Omental fat pad (tissue), 4 donors: Measurements from ENCODE around the gene ZER1. TPM values are rescaled to one million over a fixed set of nuclear protein-coding genes. Genes with fewer than 3 reads are reported as not detected.

Source experiments
- ATAC-seq: fragments of 150-250 bp; one replicate; pipeline ENCODE4 v1.9.1; 2016; ENCODE audit warnings: mild to moderate bottlenecking, moderate library complexity; ENCODE audit not compliant: low FRiP score
- DNase-seq: peaks from one replicate; pipeline ENCODE4 v3.0.0-alpha.2; 2019; ENCODE audit warnings: low spot score
- total RNA-seq, 4 donors: library from RNA; depleted of rRNA; stranded (reverse); fragments of >200 nt; gene quantifications; one replicate each; pipeline ENCODE4 v1.1.0, GENCODE V29; 2016
- TF ChIP-seq, protein P1 (sequence below), 3 donors: fragments of 450-650 bp; IDR thresholded peaks; one replicate each; pipeline ENCODE4 v1.5.1; 2016 to 2017; ENCODE audit warnings: antibody characterized with exemption in 3 of 3, mild to moderate bottlenecking in 3 of 3, moderate library complexity in 2 of 3

Gene ZER1
- total RNA-seq, 4 donors from 2014 or later = 20.9 to 43.1 (median 30.7) TPM

DNA sequence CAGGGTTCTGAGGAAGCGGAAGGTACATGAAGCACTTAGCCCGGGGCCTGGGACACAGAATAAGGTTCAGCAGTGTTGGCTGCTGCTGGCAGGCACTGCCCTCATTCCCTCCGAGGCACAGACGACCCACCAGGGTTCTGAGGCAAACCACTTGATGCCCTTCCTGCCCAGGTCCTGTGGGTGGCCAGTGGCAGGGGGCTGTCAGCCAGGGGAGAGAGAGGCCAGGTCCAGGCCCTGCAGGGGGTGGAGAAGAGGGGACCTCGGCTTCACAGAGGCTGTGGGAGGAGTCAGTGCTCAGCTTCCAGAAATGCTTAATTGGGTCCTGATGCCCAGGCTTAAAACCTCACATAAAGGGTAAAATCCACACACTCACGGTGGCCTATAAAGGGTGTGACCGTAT is 43.4 kb downstream of the ZER1 start:
- ATAC-seq (no peak), DNase-seq (no peak)
- TF ChIP-seq, protein P1, sequence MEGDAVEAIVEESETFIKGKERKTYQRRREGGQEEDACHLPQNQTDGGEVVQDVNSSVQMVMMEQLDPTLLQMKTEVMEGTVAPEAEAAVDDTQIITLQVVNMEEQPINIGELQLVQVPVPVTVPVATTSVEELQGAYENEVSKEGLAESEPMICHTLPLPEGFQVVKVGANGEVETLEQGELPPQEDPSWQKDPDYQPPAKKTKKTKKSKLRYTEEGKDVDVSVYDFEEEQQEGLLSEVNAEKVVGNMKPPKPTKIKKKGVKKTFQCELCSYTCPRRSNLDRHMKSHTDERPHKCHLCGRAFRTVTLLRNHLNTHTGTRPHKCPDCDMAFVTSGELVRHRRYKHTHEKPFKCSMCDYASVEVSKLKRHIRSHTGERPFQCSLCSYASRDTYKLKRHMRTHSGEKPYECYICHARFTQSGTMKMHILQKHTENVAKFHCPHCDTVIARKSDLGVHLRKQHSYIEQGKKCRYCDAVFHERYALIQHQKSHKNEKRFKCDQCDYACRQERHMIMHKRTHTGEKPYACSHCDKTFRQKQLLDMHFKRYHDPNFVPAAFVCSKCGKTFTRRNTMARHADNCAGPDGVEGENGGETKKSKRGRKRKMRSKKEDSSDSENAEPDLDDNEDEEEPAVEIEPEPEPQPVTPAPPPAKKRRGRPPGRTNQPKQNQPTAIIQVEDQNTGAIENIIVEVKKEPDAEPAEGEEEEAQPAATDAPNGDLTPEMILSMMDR (IDR thresholded peaks at IDR 0.05) = no peak

DNA sequence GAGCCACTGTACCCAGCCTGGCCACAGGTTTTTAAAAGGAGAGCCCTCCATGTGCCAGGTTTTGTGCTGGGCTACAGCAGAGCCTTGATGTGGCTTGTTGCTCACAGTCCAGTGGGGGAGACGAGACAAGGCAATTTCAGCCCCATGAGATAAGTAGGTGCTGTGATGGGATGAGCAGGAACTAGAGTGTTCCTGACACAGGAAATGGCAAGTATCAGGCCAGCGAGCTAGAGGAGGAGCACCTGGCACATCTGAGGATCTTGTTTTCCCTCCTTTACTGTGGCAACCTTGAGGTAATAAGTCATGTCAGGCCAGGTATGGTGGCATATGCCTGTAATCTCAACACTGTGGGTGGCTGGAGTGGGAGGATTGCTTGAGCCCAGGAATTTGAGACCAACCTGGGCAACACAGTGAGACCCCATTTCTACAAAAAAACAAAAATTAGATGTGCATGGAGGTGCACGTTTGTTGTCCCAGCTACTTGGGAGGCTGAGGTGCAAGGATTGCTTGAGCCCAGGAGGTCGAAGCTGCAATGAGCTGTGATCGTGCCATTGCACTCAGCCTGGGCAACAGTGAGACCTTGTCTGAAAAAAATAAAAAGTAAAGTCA is 44.0 kb downstream of the ZER1 start:
- DNase-seq (no peak), ATAC-seq (no peak)
- TF ChIP-seq, protein P1 (IDR thresholded peaks at IDR 0.05) = no peak

DNA sequence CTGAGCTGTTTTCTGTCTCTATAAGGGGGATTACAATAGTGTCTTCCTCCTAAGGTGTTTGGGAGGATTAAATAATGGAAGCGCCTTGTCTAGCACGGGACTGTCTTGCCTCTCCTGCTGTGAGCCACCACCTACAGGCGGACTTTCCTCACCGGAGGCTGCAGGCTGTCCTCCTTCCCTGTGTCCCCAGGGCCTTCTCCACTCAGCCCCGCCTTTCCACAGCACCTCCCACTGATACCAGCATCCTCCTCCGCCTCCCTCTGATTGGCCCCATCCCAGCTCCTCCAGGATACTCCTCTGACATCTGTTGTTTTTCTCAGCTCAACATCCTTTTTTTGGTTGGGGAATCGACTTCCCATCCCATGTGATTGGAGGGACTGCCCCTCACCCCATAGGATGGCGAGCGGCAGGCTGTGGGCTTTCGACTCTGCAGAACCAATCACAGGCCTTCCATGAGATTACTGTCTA is 46.9 kb downstream of the ZER1 start:
- no peak for DNase-seq
- TF ChIP-seq, protein P1 (IDR thresholded peaks at IDR 0.05) = no peak
- ATAC-seq = no peak

DNA sequence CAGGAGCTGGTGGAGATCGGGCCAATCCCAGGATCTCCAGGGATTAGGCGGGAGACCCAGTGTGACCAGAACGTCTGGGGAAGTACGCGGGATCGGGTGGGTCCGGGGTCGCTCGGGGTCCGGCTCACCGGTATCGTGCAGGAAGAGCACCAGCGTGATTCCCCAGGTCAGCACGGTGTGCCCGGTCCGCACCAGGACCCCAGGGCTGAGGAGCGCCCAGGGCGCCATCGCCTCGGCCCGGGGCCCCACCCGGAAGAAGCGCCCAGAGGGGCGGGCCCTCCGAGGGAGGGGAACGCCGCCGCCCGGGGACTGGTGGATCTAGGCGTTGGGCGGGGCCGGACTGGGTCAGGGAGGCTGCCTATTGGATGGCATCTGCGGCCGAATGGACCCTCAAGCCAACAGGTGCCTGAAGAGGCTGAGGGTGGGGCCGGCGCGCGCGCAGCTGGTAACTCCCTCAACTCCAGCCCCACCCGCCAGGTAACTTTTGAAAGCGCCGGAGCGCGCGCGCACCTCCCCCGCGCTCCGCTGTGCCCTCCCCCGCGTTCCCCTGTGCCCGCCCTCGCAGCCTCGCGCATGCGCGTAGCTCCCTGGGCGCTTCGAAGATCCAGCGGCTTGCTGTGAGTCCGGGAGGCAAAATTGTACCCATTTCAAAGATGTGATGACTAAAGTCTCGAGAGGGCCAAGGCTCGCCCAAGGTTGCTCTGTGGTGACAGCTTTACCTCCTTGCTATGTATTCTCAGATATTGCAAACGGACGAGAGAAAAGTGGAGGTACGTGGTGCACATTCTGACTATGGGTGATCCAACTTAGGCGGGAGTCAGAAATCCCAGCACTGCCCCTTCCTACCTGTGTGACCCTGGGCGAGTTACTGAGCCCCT is 47.6 kb downstream of the ZER1 start, which contains the start of gene ZDHHC12:
Gene ZDHHC12, minus strand, starts transcription at position 262 of the 878 bp plus-strand sequence. Its CDS starts 34 bp downstream, at position 228.
- TF ChIP-seq, protein P1 (IDR thresholded peaks at IDR 0.05) = no peak
- peak; percentile 94 for ATAC-seq
- DNase-seq = peak; percentile 92

DNA sequence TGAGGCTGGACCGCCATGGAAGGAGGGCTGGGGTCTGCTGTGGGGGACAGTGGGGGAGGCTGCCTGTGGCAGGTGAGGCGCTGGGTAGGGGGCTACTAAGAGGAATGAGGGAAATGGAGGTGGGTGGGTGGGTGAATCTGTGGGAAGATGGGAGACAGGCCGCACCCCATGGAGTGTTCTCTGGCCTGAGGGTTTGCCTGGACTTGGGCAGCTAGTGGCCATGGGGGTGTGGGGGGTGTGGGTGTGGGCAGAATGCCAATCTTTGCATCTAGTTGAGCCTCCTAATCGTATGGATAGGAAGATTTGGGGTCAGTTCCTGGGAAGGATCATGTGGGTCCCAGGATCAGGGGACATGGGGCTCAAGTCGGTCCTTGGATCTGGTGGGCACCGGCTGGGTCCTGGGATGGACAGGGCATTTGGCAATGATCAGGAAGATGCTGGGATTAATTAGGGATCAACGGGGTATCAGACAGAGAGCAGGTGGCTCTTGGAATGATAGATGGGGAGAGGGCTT is 48.3 kb downstream of the ZER1 start:
- no peak for ATAC-seq
- TF ChIP-seq, protein P1 (IDR thresholded peaks at IDR 0.05) = no peak

DNA sequence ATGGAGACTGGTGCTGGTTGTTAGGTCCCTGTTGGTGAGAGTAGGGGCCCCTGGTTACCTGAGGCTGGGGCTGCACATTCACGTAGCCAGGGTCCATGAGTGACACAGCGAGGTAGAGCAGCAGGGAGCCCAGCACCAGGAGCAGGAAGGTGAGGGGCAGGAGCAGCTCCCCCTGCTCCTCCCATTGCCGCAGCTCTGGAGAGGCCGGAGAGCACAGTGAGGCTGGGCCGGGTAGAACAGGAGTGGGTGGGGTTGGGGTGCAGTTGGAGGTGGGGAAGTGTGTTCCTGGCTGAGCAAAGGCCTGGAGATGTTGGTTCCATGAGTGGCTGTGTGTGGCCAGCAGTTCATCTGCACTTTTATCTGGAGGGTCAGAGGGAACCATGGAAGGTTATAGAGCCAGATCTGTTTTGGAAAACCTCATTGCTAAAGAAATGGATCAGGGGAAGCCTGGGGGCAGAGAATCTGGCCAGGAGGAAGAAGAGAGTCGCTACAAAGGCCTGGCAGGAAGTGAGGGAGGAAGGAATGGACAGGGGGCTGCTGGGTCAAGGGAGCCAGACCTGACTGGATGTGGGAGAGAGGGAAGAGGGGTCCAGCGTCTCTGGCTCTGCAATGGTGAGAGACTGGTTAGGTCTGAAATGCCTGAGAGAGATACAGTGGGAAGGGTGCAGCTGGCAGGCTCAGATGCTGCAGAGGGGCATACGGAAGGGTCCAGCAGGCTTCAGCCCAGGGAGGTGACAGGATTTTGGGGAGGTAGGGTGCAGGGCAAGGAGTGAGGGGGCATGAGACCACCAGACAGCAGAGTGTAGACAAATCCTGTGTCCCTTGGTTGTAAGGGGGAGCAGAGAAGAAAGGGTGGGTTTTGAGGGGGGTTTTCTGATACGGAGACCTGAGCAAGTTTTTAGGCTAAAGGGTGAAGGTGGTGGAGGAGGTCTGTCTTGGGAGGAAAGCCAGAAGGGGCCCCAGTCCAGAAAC is 49.1 kb downstream of the ZER1 start:
- no peak for DNase-seq
- TF ChIP-seq, protein P1 (IDR thresholded peaks at IDR 0.05) = no peak
- ATAC-seq = no peak

More for the DNA sequence above, 48.3 kb downstream of the ZER1 start:
- DNase-seq = no peak
